GM19372 (cell line): ENCODE measurements around the gene TPH1.
"Not testable (repeated sequence)": the region's sequence is repeated elsewhere in the genome, so short reads cannot be mapped to it uniquely, and the experiment has no call there.

Experiments
- ATAC-seq: cut with Tn5 transposase; IDR thresholded peaks from one replicate; pipeline ENCODE4 v1.9.1; 2021; ENCODE audit warnings: mild to moderate bottlenecking, low read depth, moderate library complexity; ENCODE audit not compliant: unreplicated experiment

TPH1 gene

DNA sequence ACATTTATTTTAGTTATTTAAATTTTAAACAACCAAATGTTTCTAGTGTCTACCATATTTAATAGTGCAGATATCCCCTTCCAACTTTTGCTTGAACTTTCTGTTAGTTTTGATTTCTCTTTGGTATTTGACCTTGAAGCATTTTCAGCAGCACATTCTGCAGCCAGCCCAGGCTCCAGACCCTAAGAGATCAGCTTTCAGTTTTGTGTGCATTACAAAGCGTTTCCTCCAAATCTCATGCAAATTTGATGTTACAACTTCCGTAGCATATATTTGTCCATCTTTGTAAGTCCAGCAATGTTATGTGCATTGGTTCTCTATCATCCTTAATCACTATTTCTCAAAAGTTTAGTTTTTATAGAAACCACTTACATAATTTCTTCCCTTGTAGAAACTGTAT, 18.6 kb downstream of the TPH1 start:
- ATAC-seq, result no peak

DNA sequence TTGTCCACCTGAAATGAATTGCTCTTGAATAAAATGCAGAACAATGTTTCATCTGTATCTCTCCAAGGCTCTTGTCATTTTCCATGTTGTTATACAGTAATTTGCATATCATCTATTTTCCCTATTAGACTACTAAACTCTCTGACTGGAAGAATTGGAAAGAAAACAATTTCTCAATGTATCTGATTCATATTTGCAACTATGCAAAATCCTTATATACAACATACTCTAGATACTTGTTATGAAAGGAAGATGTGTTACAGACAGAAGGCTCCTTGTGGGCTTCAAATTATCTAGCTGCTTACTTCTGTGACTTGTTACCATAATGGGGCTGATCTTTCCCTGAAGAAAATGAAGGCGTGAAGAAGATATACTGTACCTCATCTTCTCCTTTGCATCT, 23.6 kb downstream of the TPH1 start:
- ATAC-seq, result no peak

DNA sequence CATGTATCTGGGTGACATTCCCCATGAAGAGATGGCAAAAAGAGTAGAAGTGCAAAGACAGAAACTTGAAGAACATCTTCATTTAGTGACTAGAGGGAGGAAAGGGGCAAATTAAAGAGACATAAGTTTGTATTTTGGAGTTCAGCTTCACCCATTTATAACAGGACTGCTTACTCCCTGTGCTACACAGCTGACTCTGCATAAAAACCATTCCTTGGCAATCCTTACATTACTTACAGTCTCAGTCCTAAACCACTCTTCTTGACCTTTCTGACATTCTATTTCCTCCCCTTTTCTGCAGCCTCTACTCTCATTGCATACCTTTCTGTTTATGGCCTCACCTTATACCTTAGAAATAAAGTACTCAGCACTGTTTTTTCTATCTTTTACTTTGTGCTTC, 26.4 kb downstream of the TPH1 start:
- no peak for ATAC-seq

DNA sequence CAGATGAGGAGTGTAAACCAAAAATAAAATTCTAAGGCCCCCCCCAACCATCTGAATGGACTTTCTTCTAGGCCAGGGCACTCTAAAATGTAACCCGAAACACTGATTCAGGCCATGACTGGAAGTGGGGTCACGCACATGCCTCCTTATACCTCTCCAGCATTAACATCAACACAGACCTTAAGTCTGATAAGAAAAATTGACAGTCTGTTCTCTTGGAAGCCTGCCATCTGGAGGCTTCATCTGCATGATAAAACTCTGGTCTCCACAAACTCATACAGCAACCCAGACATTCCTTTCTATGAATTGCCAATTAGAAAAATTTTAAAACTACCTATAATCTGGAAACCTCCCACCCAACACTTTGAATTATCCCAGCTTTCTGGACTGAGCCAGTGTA, 29.3 kb downstream of the TPH1 start:
- no peak for ATAC-seq

DNA sequence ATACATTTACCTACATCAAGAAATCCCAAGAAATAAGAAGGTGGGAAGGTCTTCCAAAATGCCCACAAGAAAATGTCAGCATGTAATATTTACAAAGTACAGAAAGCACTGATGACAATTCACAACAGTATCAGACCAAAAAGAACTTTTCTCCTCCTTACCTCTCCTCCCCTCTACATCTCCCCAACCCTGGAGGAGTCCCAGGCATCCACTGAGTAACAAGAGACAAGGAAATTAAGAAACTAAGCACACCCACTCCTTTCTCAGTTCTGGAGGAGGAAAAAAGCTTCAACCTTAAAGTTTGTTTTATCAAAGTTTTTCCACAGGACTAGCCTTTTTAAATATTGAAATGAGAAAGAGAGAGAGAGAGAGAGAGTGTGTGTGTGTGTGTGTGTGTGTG, 31.2 kb downstream of the TPH1 start:
- ATAC-seq, result no peak

DNA sequence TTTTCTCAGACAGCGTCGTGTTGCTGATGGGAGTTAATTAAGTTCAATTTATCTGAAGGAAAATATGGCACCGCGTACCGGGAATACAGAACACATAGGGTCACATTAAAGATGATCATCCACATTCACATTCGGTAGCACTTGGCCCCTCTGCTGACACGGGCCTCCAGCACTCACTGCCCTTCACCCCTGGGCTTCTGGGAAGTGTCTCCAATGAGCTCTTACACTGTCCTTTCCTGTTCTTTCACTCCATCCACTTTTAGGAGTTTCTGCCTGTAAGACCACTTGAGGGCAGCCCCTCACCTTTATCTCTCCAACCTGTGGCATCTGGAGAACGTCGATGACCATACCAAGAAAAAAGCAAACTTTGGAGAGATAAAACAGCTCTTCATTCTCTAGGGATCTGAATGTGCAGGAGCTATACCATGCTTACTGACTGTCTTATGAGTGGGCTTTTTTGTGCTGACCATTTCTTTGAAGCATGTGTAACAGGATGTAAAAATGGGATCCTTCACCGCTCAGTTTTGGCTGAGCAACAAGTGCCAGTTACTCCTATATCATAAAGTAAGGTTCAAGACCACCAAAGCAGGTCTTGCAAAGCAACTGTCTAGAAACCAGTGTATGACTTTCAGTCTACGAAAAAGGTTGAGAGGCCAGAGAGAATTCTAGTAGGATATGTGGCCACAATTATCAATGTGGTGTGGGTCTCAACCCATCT, 32.1 kb downstream of the TPH1 start:
- no peak for ATAC-seq

DNA sequence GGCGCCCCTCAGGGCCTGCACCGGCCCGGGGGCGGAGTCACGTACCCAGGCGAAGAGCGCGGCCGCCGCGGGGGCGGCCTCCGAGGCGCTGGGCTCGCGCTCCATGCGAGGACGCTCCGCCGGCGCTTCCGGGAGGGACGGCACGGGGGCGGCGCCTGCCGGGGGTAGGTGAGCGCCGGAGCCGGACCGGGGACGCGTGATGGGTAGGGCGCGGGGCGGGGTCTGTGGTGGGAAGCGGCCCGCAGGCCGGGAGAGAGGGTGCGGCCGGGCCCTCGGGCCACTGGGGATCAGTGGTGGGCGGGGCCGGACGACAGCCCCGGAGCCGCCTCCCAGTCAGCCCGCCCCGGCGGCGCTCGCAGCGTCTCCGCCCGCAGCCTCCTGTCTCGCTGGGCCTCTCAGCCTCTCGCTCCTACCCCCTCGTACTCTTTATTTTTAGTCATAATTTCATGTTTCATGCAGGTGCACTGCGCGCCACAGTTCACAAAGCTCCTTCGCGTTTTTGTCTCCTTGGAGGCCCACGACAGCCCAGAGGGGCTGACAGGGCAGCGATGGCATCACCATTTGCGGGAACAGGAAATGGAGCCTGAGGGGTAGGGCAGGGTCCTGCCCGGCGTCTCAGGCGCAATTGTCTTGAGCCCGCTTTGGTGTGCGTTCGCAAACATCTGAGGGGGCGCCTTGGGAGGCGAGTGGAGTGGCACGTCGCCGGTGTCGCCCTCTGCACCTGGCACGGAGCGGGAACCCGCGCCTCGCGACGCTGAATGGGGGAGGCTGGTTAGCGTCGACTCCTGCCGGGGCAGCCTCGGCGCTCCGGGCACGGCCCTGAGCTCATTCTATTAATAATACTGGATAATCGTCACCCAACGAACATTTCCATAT, 32.9 kb downstream of the TPH1 start, which contains the start of gene SERGEF:
TSS of gene SERGEF (minus strand) at position 142 of the 876 bp plus-strand sequence. CDS start at position 105, 37 bp downstream.
- peak; percentile 92 for ATAC-seq

DNA sequence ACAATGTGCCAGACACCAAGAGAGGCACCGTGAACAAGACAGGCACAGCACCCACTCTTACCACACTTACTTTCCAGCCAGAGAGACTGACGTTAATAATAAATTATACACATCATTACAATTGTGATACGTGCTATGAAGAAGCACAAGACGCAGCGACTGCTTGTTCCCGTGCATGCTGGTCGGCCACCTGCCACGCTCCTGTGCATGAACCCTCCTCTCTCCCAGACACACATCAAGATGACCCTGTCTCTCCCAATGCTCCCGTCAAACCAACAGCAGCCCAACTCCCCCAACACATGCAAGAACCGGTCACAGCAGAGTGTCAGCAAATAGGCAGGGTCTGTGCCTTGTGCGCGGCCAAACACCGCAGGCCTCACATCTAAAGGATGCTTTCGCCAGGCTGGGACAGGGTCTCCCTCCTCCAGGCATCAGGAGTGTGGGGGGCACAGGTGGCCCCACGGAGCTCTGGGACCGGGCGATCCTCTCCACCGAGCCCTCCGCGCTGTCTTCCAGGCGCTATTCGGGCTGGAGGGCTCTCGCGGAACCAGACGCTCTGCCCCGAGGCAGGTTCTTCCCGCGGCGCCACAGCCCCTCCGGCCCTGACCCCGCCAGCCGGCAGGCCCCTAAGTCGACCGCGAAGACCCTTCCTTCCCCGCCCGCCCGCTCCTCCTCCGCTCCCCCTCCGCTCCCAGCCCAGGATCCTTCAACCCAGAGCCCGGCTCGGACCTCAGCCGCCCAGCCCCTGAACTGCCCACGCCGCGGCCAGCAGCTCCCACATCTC, 33.8 kb downstream of the TPH1 start:
- ATAC-seq, result peak; percentile 6

DNA sequence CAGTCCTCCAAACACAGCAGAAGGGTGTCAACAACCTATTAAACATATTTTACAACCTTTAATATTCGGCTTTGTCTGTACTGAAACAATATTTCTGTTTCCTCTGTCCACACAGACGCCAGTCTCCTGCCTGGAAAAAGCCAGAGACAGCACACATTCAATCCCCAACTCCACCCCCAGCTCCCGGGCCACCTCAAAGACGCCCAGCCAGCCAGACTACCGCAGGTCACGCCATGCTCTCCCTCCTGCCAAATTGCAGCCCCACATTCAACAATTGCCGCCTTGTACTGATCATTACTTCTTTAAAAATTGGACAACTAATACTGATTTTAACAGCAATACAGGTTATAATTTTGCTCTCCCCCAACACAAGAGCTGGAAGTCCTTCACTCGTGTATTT, 34.4 kb downstream of the TPH1 start:
- ATAC-seq, result no peak

DNA sequence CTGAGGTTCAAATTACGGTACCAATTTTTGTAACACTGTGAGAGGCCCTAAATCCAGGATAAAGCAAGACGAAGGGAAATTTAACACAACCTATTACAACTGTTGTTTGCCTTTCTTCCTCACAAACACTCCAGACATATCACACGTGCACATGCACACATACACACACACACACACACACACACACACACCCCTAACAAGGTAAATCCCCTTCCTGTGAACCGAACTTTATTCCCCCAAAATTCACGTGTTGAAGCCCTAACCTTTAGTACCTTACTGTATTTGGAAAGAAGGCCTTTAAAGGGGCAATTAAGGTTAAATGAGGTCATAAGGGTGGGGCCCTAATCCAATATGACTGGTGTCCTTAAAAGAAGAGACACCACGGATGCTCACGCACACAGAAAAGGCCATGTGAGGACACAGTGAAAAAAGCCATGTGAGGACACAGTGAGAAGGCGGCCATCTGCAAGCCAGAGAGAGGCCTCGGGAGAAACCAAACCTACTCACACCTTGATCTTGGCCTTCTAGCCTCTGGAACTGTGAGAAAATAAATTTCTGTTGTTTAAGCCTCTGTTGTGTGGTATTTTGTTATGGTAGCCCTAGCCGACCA, 35.0 kb downstream of the TPH1 start:
- ATAC-seq, result no peak

DNA sequence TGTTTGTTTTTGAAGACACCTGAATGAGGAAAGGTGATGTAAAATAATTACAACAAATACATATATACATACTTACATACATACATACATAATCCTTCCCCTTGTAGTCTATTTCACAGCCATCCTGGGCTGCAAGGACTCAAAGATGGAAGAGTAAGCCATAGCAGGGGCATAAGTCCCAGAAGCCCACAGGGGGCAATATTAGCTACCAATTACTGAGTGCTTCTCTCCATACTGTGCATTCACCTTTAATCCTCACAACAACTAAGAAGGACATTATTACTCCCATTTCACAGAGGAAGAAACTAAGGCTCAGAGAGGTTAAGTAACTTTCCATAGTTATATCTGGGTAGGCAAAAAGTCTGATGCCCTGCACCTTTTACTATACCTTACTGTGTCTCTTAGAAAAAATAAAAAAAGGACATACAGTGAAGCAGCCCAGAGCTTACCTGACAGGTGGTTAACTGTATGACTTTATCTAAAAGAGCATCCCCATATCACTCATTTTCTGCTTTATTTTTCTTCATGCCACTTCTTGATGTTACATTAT, 35.9 kb downstream of the TPH1 start:
- no peak for ATAC-seq

DNA sequence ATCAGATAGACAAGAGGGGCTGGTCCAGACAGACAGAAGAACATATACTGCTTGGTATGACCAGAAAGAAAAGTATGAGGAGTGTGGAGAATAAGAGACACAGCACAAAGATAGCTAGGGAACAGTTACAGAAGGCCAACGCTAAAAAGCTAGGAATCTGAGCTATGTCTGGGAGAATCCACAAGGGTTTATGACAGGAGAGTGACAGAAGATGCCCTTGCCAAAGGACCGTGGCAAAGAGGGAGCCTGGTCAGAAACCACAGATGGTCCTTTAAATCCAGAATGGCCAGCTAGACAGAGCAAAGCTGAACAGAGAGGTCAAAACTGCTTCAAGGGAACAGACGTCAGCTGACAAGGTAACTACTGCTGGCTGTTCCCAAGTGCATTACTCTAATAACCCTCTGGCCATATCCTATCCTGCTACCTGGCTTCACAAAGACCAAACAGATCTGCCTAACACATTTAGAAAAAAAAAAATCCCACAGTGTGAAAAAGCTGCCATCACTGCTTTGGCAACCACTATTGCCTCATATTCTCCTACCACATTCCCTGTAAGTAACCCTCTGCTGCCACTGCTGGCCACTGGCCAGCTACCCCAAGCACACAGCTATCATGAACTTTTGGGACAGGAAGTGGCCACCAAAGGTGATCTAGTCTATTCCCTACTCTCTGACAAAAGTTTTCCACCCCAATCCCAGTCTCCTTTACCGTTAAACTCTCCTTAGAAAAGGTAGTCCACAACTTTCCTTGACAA, 40.5 kb downstream of the TPH1 start:
- ATAC-seq, result no peak

DNA sequence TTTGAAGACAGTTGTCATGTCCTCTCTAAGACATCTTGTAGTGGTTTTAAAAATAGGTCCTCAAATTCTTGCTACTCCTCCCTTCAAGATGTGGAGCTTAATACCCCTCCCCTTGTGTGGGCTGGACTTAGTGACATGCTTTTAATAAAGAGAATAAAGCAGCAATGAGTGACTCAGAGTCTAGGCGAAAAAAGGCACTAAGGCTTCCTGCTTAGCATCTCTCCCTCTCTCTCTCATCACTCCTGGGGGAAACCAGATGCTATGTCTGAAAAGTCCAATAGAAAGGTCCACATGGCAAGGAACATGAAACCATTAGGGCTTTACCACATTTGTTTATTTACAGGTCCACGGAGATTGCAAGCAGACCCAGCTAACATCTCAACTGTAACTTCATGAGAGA, 44.9 kb downstream of the TPH1 start:
- ATAC-seq, result no peak

DNA sequence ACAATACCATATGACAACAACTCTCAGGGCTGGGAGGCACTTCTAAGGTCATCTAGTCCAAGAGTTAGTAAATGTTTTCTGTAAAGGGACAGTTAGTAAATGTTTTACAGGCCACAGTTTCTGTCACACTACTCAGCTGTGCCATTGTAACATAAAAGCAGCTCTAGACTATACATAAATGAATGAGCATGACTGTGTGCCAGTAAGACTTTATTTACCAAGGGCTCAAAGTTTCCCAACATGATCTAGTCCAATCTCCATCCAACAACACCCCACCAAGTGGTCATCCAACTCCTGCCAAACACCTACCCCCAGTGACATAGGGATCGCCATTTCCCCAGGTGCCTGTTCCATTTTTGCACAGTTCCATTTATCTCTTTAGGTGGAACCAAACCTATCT, 45.3 kb downstream of the TPH1 start:
- ATAC-seq, result peak; percentile 74

DNA sequence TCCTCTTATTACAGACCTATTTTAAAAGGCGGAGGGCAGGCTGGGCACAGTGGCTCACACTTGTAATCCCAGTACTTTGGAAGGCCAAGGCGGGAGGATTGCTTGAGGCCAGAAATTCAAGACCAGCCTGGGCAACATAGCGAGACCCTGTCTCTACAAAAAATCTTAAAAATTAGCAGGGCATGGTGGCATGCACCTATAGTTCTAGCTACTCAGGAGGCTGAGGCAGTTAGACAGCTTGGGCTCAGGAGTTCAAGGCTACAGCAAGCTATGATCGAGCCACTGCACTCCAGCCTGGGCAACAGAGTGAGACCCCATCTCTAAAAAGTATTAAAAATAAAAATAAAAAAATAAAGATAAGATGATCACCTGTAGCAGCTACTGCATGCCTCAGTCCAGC, 45.9 kb downstream of the TPH1 start:
- not testable (repeated sequence) for ATAC-seq
